ENCODE measurements around the gene DYNLL2.
"Not testable (repeated sequence)": the region's sequence is repeated elsewhere in the genome, so short reads cannot be mapped to it uniquely, and the experiment has no call there.

Gene DYNLL2

GRCh38 chr17:58082870-58083490 is at the start of gene DYNLL2:
Gene DYNLL2 (plus strand): TSS chr17:58083419. CDS start chr17:58087091, 3,672 bp downstream.
- no peak for FAIRE-seq

- no peak for FAIRE-seq
Measured at GRCh38 chr17:58039975-58040374, 43.2 kb upstream of the DYNLL2 start.

- FAIRE-seq: no peak
Measured at GRCh38 chr17:58040386-58040785, 42.8 kb upstream of the DYNLL2 start.

GRCh38 chr17:58041161-58041560 is 42.1 kb upstream of the DYNLL2 start:
- FAIRE-seq: no peak

- no peak for FAIRE-seq
Measured at GRCh38 chr17:58043221-58044181, 39.7 kb upstream of the DYNLL2 start.

GRCh38 chr17:58044256-58044655 is 39.0 kb upstream of the DYNLL2 start:
- not testable (repeated sequence) for FAIRE-seq

- no peak for FAIRE-seq
Measured at GRCh38 chr17:58046239-58047094, 36.8 kb upstream of the DYNLL2 start.

GRCh38 chr17:58047376-58048150 is 35.7 kb upstream of the DYNLL2 start:
- no peak for FAIRE-seq

- FAIRE-seq: no peak
Measured at GRCh38 chr17:58049533-58049932, 33.7 kb upstream of the DYNLL2 start.

GRCh38 chr17:58050966-58051365 is 32.3 kb upstream of the DYNLL2 start:
- no peak for FAIRE-seq

- no peak for FAIRE-seq
Measured at GRCh38 chr17:58051468-58051867, 31.8 kb upstream of the DYNLL2 start.

- FAIRE-seq: no peak
Measured at GRCh38 chr17:58052407-58052806, 30.8 kb upstream of the DYNLL2 start.

- no peak for FAIRE-seq
Measured at GRCh38 chr17:58052945-58053715, 30.1 kb upstream of the DYNLL2 start.

GRCh38 chr17:58054641-58055040 is 28.6 kb upstream of the DYNLL2 start:
- FAIRE-seq: no peak

- FAIRE-seq: no peak
Measured at GRCh38 chr17:58056476-58056875, 26.7 kb upstream of the DYNLL2 start.

- no peak for FAIRE-seq
Measured at GRCh38 chr17:58059141-58059540, 24.1 kb upstream of the DYNLL2 start.

- FAIRE-seq: no peak
Measured at GRCh38 chr17:58060596-58061191, 22.5 kb upstream of the DYNLL2 start.

GRCh38 chr17:58061672-58062071 is 21.5 kb upstream of the DYNLL2 start:
- FAIRE-seq: no peak

- FAIRE-seq: no peak
Measured at GRCh38 chr17:58065238-58065637, 18.0 kb upstream of the DYNLL2 start.

- FAIRE-seq: no peak
Measured at GRCh38 chr17:58066401-58066800, 16.8 kb upstream of the DYNLL2 start.

- FAIRE-seq: no peak
Measured at GRCh38 chr17:58072862-58073261, 10.4 kb upstream of the DYNLL2 start.

Measured in A204.1 (cell line).